WTC11 (cell line): ENCODE results near the gene CR2. TPM values are rescaled to one million over a fixed set of nuclear protein-coding genes. Genes with fewer than 3 reads are reported as not detected.

ENCODE experiments used
- ATAC-seq: fragments of 200-7000 bp; cut with Tn5 transposase; 2 replicates; pipeline ENCODE4 v1.10.0; 2021; ENCODE audit warnings: mild to moderate bottlenecking, moderate library complexity
- CTCF ChIA-PET: fragments of 300-600 bp; sonication (Branson Sonifier 250); formaldehyde crosslinking; loops from one replicate; lab custom pipeline; 2021; ENCODE audit warnings: antibody characterized with exemption; lab: Charles Lee
- POLR2A ChIA-PET: fragments of 350-600 bp; sonication (Branson Sonifier 250); formaldehyde crosslinking; loops from one replicate; lab custom pipeline; 2021; ENCODE audit warnings: antibody characterized with exemption; lab: Charles Lee
- DNase-seq: peaks from one replicate; pipeline ENCODE4 v3.0.0; 2021; ENCODE audit warnings: low spot score
- H3K27ac Mint-ChIP-seq: 2 replicates; pipeline ENCODE4 v1.8.0; 2021; ENCODE audit warnings: mixed read lengths
- H3K27me3 Mint-ChIP-seq: 2 replicates; pipeline ENCODE4 v1.8.0; 2021; ENCODE audit warnings: low read depth, mild to moderate bottlenecking, moderate library complexity, mixed read lengths
- H3K36me3 Mint-ChIP-seq: 2 replicates; pipeline ENCODE4 v1.8.0; 2021; ENCODE audit warnings: mixed read lengths
- H3K4me1 Mint-ChIP-seq: 2 replicates; pipeline ENCODE4 v1.8.0; 2022; ENCODE audit warnings: mixed read lengths
- H3K4me3 Mint-ChIP-seq: 2 replicates; pipeline ENCODE4 v1.8.0; 2021; ENCODE audit warnings: mild to moderate bottlenecking, moderate library complexity, mixed read lengths
- H3K9me3 Mint-ChIP-seq: 2 replicates; pipeline ENCODE4 v1.8.0; 2021; ENCODE audit warnings: mixed read lengths
- ATF1 ChIP-seq: sonication (generic); formaldehyde crosslinking; IDR thresholded peaks from 2 replicates; pipeline ENCODE4 v1.8.1; 2023; ENCODE audit warnings: mild to moderate bottlenecking, moderate library complexity, missing genetic modification reagents
- ESRRA ChIP-seq: sonication (generic); formaldehyde crosslinking; IDR thresholded peaks from 2 replicates; pipeline ENCODE4 v1.8.1; 2022; ENCODE audit warnings: mild to moderate bottlenecking, missing genetic modification reagents, borderline replicate concordance
- ETV6 ChIP-seq: sonication (generic); formaldehyde crosslinking; IDR thresholded peaks from 2 replicates; pipeline ENCODE4 v1.8.1; 2022; ENCODE audit warnings: mild to moderate bottlenecking, missing genetic modification reagents
- FOXK1 ChIP-seq: sonication (generic); formaldehyde crosslinking; IDR thresholded peaks from 2 replicates; pipeline ENCODE4 v1.8.0; 2022; ENCODE audit warnings: mild to moderate bottlenecking, moderate library complexity, missing genetic modification reagents
- KAT7 ChIP-seq: sonication (generic); formaldehyde crosslinking; IDR thresholded peaks from 2 replicates; pipeline ENCODE4 v1.8.1; 2023; ENCODE audit warnings: missing genetic modification reagents, mild to moderate bottlenecking, borderline replicate concordance
- MXD4 ChIP-seq: fragments of 250-450 bp; sonication (Bioruptor Pico); IDR thresholded peaks from 2 replicates; pipeline ENCODE4 v1.8.0; 2021; ENCODE audit warnings: mild to moderate bottlenecking, moderate library complexity, borderline replicate concordance
- NFYB ChIP-seq: sonication (generic); formaldehyde crosslinking; conservative IDR thresholded peaks from 2 replicates; pipeline ENCODE4 v1.8.0; 2022; ENCODE audit warnings: low read depth, missing genetic modification reagents
- NR2C2 ChIP-seq: sonication (generic); formaldehyde crosslinking; IDR thresholded peaks from 2 replicates; pipeline ENCODE4 v1.8.0; 2022; ENCODE audit warnings: mild to moderate bottlenecking, missing genetic modification reagents
- NR3C1 ChIP-seq: sonication (generic); formaldehyde crosslinking; conservative IDR thresholded peaks from 2 replicates; pipeline ENCODE4 v1.8.1; 2023; ENCODE audit warnings: low read depth, mild to moderate bottlenecking, missing genetic modification reagents
- TEAD4 ChIP-seq: sonication (generic); formaldehyde crosslinking; IDR thresholded peaks from 2 replicates; pipeline ENCODE4 v1.8.0; 2022; ENCODE audit warnings: mild to moderate bottlenecking, missing genetic modification reagents
- ZBTB21 ChIP-seq: sonication (generic); formaldehyde crosslinking; IDR thresholded peaks from 2 replicates; pipeline ENCODE4 v1.8.1; 2023; ENCODE audit warnings: mild to moderate bottlenecking, missing genetic modification reagents, borderline replicate concordance
- ZNF138 ChIP-seq: sonication (generic); formaldehyde crosslinking; conservative IDR thresholded peaks from 2 replicates; pipeline ENCODE4 v1.8.1; 2022; ENCODE audit warnings: mild to moderate bottlenecking, moderate library complexity, missing genetic modification reagents
- total RNA-seq: library from RNA; stranded (reverse); gene quantifications from 3 replicates; pipeline ENCODE4 v1.2.3, GENCODE V29; 2021
- TF ChIP-seq, protein P1 (sequence below): sonication (generic); formaldehyde crosslinking; IDR thresholded peaks from 2 replicates; pipeline ENCODE4 v1.8.0; 2022; ENCODE audit warnings: mild to moderate bottlenecking, missing genetic modification reagents
- TF ChIP-seq, protein P2 (sequence below): sonication (generic); formaldehyde crosslinking; conservative IDR thresholded peaks from 2 replicates; pipeline ENCODE4 v1.8.1; 2022; ENCODE audit warnings: mild to moderate bottlenecking, missing genetic modification reagents
- TF ChIP-seq, protein P3 (sequence below): sonication (generic); formaldehyde crosslinking; IDR thresholded peaks from 2 replicates; pipeline ENCODE4 v1.8.0; 2022; ENCODE audit warnings: mild to moderate bottlenecking, missing genetic modification reagents
- TF ChIP-seq, protein P4 (sequence below): sonication (generic); formaldehyde crosslinking; IDR thresholded peaks from 2 replicates; pipeline ENCODE4 v1.8.1; 2023; ENCODE audit warnings: mild to moderate bottlenecking, missing genetic modification reagents, moderate library complexity
- TF ChIP-seq, protein P5 (sequence below): fragments of 200-600 bp; IDR thresholded peaks from 2 replicates; pipeline ENCODE4 v1.8.0; 2022; ENCODE audit warnings: antibody characterized with exemption
- TF ChIP-seq, protein P6 (sequence below): sonication (generic); formaldehyde crosslinking; IDR thresholded peaks from 2 replicates; pipeline ENCODE4 v1.8.1; 2022; ENCODE audit warnings: mild to moderate bottlenecking, missing genetic modification reagents, moderate library complexity, borderline replicate concordance

The CR2 gene
- total RNA-seq, 1 experiment from 2014 or later: 3.8 TPM

DNA sequence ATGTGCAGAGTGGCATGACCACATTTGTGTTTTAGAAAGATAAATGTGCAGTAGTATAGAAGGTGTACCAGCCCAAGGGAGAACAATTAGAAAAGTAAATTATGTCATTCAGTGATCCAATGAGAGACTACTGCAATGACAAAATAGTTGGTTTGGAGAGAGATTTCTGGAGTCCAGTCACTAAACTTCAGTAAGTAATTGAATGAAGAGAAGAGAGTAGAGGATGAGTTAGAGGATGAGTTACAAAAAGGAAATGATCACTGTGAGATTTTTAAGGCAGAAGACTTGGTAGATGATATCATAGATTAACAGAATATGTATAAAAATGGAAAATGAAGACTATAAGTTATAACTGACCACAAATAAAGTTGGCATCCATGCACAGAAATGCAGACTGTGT is 8.4 kb downstream of the CR2 start (continued):
- TF ChIP-seq, protein P1, sequence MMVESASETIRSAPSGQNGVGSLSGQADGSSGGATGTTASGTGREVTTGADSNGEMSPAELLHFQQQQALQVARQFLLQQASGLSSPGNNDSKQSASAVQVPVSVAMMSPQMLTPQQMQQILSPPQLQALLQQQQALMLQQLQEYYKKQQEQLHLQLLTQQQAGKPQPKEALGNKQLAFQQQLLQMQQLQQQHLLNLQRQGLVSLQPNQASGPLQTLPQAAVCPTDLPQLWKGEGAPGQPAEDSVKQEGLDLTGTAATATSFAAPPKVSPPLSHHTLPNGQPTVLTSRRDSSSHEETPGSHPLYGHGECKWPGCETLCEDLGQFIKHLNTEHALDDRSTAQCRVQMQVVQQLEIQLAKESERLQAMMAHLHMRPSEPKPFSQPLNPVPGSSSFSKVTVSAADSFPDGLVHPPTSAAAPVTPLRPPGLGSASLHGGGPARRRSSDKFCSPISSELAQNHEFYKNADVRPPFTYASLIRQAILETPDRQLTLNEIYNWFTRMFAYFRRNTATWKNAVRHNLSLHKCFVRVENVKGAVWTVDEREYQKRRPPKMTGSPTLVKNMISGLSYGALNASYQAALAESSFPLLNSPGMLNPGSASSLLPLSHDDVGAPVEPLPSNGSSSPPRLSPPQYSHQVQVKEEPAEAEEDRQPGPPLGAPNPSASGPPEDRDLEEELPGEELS (CRISPR knock-in tag): no peak
- no peak for TF ChIP-seq FOXK1
- TF ChIP-seq, protein P2, sequence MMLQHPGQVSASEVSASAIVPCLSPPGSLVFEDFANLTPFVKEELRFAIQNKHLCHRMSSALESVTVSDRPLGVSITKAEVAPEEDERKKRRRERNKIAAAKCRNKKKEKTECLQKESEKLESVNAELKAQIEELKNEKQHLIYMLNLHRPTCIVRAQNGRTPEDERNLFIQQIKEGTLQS: no peak
- no peak for TF ChIP-seq MXD4
- TF ChIP-seq NFYB: no peak
- no peak for TF ChIP-seq KAT7 (CRISPR knock-in tag)
- TF ChIP-seq ZBTB21 (CRISPR knock-in tag): no peak
- no peak for TF ChIP-seq NR3C1 (CRISPR knock-in tag)
- TF ChIP-seq ETV6: no peak
- TF ChIP-seq, protein P3, sequence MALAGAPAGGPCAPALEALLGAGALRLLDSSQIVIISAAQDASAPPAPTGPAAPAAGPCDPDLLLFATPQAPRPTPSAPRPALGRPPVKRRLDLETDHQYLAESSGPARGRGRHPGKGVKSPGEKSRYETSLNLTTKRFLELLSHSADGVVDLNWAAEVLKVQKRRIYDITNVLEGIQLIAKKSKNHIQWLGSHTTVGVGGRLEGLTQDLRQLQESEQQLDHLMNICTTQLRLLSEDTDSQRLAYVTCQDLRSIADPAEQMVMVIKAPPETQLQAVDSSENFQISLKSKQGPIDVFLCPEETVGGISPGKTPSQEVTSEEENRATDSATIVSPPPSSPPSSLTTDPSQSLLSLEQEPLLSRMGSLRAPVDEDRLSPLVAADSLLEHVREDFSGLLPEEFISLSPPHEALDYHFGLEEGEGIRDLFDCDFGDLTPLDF (CRISPR knock-in tag): no peak
- no peak for TF ChIP-seq TEAD4

DNA sequence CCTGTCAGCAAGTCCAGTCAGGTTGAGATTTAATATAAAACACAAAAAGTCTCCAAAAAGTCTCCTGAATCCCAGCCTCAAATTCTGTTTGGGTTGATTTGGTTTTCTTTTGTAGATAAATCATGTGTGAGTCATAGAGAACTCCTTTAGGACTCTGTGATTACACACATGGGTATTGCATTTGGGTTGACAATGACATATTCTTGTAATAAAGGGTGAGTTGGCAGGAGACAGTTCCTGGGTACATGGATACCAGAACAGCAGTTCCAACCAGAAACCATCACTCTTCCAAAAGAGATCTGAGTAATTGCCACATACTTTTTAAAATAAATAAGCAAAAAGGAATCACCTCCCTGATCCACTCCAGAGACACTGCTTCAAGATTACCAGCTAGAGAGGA is 8.9 kb downstream of the CR2 start:
- no peaks in the 10 kb centered on the region for H3K4me1 Mint-ChIP-seq
- ATAC-seq (no peak), DNase-seq (no peak)
- POLR2A ChIA-PET: no interaction called here
- CTCF ChIA-PET: interaction anchor here (1.1 kb wide), 1 partner anchor 61 kb away, joined by 5 read pairs; no protein-coding TSS in a partner anchor
- H3K27ac Mint-ChIP-seq: no peak overlapping the region
- TF ChIP-seq ZNF138 (CRISPR knock-in tag): no peak
- no peak for TF ChIP-seq ATF1
- TF ChIP-seq, protein P4, sequence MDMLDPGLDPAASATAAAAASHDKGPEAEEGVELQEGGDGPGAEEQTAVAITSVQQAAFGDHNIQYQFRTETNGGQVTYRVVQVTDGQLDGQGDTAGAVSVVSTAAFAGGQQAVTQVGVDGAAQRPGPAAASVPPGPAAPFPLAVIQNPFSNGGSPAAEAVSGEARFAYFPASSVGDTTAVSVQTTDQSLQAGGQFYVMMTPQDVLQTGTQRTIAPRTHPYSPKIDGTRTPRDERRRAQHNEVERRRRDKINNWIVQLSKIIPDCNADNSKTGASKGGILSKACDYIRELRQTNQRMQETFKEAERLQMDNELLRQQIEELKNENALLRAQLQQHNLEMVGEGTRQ: no peak
- TF ChIP-seq, protein P5, sequence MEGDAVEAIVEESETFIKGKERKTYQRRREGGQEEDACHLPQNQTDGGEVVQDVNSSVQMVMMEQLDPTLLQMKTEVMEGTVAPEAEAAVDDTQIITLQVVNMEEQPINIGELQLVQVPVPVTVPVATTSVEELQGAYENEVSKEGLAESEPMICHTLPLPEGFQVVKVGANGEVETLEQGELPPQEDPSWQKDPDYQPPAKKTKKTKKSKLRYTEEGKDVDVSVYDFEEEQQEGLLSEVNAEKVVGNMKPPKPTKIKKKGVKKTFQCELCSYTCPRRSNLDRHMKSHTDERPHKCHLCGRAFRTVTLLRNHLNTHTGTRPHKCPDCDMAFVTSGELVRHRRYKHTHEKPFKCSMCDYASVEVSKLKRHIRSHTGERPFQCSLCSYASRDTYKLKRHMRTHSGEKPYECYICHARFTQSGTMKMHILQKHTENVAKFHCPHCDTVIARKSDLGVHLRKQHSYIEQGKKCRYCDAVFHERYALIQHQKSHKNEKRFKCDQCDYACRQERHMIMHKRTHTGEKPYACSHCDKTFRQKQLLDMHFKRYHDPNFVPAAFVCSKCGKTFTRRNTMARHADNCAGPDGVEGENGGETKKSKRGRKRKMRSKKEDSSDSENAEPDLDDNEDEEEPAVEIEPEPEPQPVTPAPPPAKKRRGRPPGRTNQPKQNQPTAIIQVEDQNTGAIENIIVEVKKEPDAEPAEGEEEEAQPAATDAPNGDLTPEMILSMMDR: no peak
- TF ChIP-seq NR2C2 (CRISPR knock-in tag): no peak
- no peak for TF ChIP-seq ESRRA (CRISPR knock-in tag)
- TF ChIP-seq, protein P2: no peak
- TF ChIP-seq, protein P6, sequence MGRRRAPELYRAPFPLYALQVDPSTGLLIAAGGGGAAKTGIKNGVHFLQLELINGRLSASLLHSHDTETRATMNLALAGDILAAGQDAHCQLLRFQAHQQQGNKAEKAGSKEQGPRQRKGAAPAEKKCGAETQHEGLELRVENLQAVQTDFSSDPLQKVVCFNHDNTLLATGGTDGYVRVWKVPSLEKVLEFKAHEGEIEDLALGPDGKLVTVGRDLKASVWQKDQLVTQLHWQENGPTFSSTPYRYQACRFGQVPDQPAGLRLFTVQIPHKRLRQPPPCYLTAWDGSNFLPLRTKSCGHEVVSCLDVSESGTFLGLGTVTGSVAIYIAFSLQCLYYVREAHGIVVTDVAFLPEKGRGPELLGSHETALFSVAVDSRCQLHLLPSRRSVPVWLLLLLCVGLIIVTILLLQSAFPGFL: no peak
- no peak overlapping the region for H3K4me3 Mint-ChIP-seq
- H3K36me3 Mint-ChIP-seq: no peaks in the 10 kb centered on the region
- no peaks in the 10 kb centered on the region; the same call in 1 of the 2 replicates for H3K27me3 Mint-ChIP-seq
- no peaks in the 10 kb centered on the region for H3K9me3 Mint-ChIP-seq
